IPS-18a (cell line): Measurements from ENCODE around the gene ANKRD13D.

Source experiments
- H3K27ac ChIP-seq: one replicate; pipeline ENCODE4 v1.5.1; 2013; ENCODE audit warnings: low read length
- H3K27me3 ChIP-seq: one replicate; pipeline ENCODE4 v1.6.1; 2013; ENCODE audit warnings: mild to moderate bottlenecking, low read length; ENCODE audit not compliant: control insufficient read depth, insufficient read depth
- H3K36me3 ChIP-seq: one replicate; pipeline ENCODE4 v1.6.1; 2013; ENCODE audit warnings: low read depth, low read length; ENCODE audit not compliant: control insufficient read depth
- H3K4me1 ChIP-seq: one replicate; pipeline ENCODE4 v1.6.1; 2013; ENCODE audit warnings: low read depth, low read length; ENCODE audit not compliant: control insufficient read depth
- H3K4me3 ChIP-seq: one replicate; pipeline ENCODE4 v1.5.1; 2013; ENCODE audit warnings: low read length
- H3K9ac ChIP-seq: one replicate; pipeline ENCODE4 v1.6.1; 2013; ENCODE audit warnings: mild to moderate bottlenecking, low read length, moderate library complexity
- H3K9me3 ChIP-seq: one replicate; pipeline ENCODE4 v1.6.1; 2013; ENCODE audit warnings: low read depth, low read length; ENCODE audit not compliant: control insufficient read depth

ANKRD13D gene

GRCh38 chr11:67262731-67263675, 26.1 kb upstream of the ANKRD13D start:
- Histone ChIP-seq H3K27ac (no peak overlapping the region), H3K9ac (no peak overlapping the region), H3K36me3 (no peaks in the 10 kb centered on the region), H3K27me3 (peaks cover 27% of the 10 kb centered on the region), H3K4me1 (peaks cover 7% of the 10 kb centered on the region), H3K9me3 (no peaks in the 10 kb centered on the region), H3K4me3 (no peak overlapping the region)

GRCh38 chr11:67264260-67264659, 24.8 kb upstream of the ANKRD13D start:
- Histone ChIP-seq H3K9me3 (no peaks in the 10 kb centered on the region), H3K4me1 (peaks cover 7% of the 10 kb centered on the region), H3K4me3 (no peak overlapping the region), H3K9ac (no peak overlapping the region), H3K27ac (no peak overlapping the region), H3K27me3 (peaks cover 27% of the 10 kb centered on the region), H3K36me3 (peaks cover 3% of the 10 kb centered on the region)

GRCh38 chr11:67264877-67265632, 24.0 kb upstream of the ANKRD13D start:
- no peak overlapping the region for H3K9ac ChIP-seq
- H3K36me3 ChIP-seq = peaks cover 3% of the 10 kb centered on the region
- no peak overlapping the region for H3K27ac ChIP-seq
- H3K9me3 ChIP-seq = no peaks in the 10 kb centered on the region
- H3K4me3 ChIP-seq = no peak overlapping the region
- H3K4me1 ChIP-seq = peaks cover 13% of the 10 kb centered on the region
- peaks cover 27% of the 10 kb centered on the region for H3K27me3 ChIP-seq

GRCh38 chr11:67265633-67266448, 23.3 kb upstream of the ANKRD13D start:
- H3K4me1 ChIP-seq = peaks cover 19% of the 10 kb centered on the region
- peaks cover 27% of the 10 kb centered on the region for H3K27me3 ChIP-seq
- H3K9me3 ChIP-seq = no peaks in the 10 kb centered on the region
- peak overlapping the region; percentile 23 for H3K4me3 ChIP-seq
- no peak overlapping the region for H3K27ac ChIP-seq
- no peak overlapping the region for H3K9ac ChIP-seq
- H3K36me3 ChIP-seq = peaks cover 3% of the 10 kb centered on the region

GRCh38 chr11:67266449-67267187, 22.5 kb upstream of the ANKRD13D start, which contains the start of gene GRK2:
TSS of gene GRK2 (plus strand) at chr11:67266473. CDS start at chr11:67266700, 227 bp downstream.
- Histone ChIP-seq H3K9ac (peak within 1 kb of the TSS; percentile 29), H3K4me3 (peak within 1 kb of the TSS; percentile 68), H3K27ac (no peak within 1 kb of the TSS), H3K27me3 (peaks cover 27% of the 10 kb centered on the region), H3K4me1 (peaks cover 25% of the 10 kb centered on the region), H3K36me3 (peaks cover 3% of the 10 kb centered on the region), H3K9me3 (no peaks in the 10 kb centered on the region)

- Histone ChIP-seq H3K27me3 (peaks cover 20% of the 10 kb centered on the region), H3K27ac (no peak overlapping the region), H3K4me1 (peaks cover 19% of the 10 kb centered on the region)
Observed at GRCh38 chr11:67267188-67268080, 21.7 kb upstream of the ANKRD13D start.

GRCh38 chr11:67268081-67268961, 20.8 kb upstream of the ANKRD13D start:
- no peak overlapping the region for H3K9ac ChIP-seq
- H3K27me3 ChIP-seq = peaks cover 20% of the 10 kb centered on the region
- peaks cover 18% of the 10 kb centered on the region for H3K4me1 ChIP-seq
- no peak overlapping the region for H3K27ac ChIP-seq
- H3K4me3 ChIP-seq = no peak overlapping the region
- no peaks in the 10 kb centered on the region for H3K9me3 ChIP-seq
- H3K36me3 ChIP-seq = peaks cover 3% of the 10 kb centered on the region

More at GRCh38 chr11:67267188-67268080, 21.7 kb upstream of the ANKRD13D start:
- peaks cover 3% of the 10 kb centered on the region for H3K36me3 ChIP-seq
- no peaks in the 10 kb centered on the region for H3K9me3 ChIP-seq
- H3K9ac ChIP-seq = peak overlapping the region; percentile 29
- peak overlapping the region; percentile 68 for H3K4me3 ChIP-seq

GRCh38 chr11:67268962-67269268, 20.2 kb upstream of the ANKRD13D start:
- H3K4me1 ChIP-seq = peaks cover 18% of the 10 kb centered on the region
- no peak overlapping the region for H3K4me3 ChIP-seq
- H3K27me3 ChIP-seq = peaks cover 20% of the 10 kb centered on the region
- H3K9ac ChIP-seq = no peak overlapping the region
- H3K36me3 ChIP-seq = peaks cover 3% of the 10 kb centered on the region
- no peak overlapping the region for H3K27ac ChIP-seq
- no peaks in the 10 kb centered on the region for H3K9me3 ChIP-seq

GRCh38 chr11:67269401-67270255, 19.5 kb upstream of the ANKRD13D start:
- no peaks in the 10 kb centered on the region for H3K9me3 ChIP-seq
- peak overlapping the region; percentile 21 for H3K9ac ChIP-seq
- H3K27ac ChIP-seq = no peak overlapping the region
- peaks cover 13% of the 10 kb centered on the region for H3K27me3 ChIP-seq
- peak overlapping the region; percentile 26 for H3K4me3 ChIP-seq
- peaks cover 3% of the 10 kb centered on the region for H3K36me3 ChIP-seq
- H3K4me1 ChIP-seq = peaks cover 18% of the 10 kb centered on the region
